ENCODE data around the gene ZNF564.

- TF ChIP-seq POLR2A (IDR thresholded peaks at IDR 0.05; ENCODE audit: low read length) (no peak), GATA1 (IDR thresholded peaks at IDR 0.05; ENCODE audit: low read depth, low read length) (no peak)
Measured at GRCh38 chr19:12578641-12579040, 27.4 kb upstream of the ZNF564 start.

All from erythroblast (primary cell).